Retinal pigment epithelial cell (primary cell): Measurements from ENCODE around the gene SFTPA1.
A peak's percentile ranks its signal among the peaks of the same experiment; 100 is the strongest.
"Not testable (repeated sequence)": the region's sequence is repeated elsewhere in the genome, so short reads cannot be mapped to it uniquely, and the experiment has no call there.

ENCODE experiments used
- DNase-seq: peaks from one replicate; pipeline ENCODE4 v3.0.0-alpha.2; 2010; ENCODE audit warnings: low read depth
- H3K4me3 ChIP-seq: 2 replicates; pipeline ENCODE4 v1.5.1; 2011; ENCODE audit warnings: mild to moderate bottlenecking, low read length, control low read depth, moderate library complexity
- TF ChIP-seq, protein P1 (sequence below): conservative IDR thresholded peaks from 2 replicates; pipeline ENCODE4 v1.5.1; 2011; ENCODE audit warnings: low read depth, low read length, control low read depth, inconsistent platforms

The SFTPA1 gene

DNA sequence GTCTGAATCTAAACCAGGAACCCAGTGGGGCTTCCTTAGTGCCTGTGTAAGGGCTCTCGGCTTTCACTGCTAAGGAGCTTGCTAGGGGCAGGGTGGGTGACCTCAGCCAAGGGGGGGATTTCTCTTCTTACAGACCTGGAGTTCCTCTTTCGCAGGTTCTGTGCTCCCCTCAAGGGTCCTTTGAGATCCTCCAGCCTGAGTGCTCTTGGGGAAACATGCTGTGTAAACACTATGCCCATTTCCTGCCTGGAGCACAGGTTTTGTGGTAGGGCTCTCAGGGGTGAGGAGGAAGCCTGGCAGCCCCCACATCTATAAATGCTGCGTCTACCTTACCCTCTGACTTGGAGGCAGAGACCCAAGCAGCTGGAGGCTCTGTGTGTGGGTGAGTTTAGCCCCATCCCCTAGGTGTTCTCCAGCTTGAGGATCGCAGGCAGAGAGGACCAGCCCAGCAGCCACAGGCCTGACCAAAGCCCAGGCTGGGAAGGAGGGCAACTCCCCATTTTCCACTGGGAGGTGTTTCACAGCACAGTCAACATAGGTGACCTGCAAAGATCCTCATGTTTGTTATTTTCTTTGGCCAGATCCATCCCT lies at the start of gene SFTPA1:
TSS of gene SFTPA1 (plus strand) at position 339 of the 591 bp plus-strand sequence. CDS start 887 bp downstream, outside the sequence.
- H3K4me3 ChIP-seq: no peak within 1 kb of the TSS
- no peak for DNase-seq
- TF ChIP-seq, protein P1, sequence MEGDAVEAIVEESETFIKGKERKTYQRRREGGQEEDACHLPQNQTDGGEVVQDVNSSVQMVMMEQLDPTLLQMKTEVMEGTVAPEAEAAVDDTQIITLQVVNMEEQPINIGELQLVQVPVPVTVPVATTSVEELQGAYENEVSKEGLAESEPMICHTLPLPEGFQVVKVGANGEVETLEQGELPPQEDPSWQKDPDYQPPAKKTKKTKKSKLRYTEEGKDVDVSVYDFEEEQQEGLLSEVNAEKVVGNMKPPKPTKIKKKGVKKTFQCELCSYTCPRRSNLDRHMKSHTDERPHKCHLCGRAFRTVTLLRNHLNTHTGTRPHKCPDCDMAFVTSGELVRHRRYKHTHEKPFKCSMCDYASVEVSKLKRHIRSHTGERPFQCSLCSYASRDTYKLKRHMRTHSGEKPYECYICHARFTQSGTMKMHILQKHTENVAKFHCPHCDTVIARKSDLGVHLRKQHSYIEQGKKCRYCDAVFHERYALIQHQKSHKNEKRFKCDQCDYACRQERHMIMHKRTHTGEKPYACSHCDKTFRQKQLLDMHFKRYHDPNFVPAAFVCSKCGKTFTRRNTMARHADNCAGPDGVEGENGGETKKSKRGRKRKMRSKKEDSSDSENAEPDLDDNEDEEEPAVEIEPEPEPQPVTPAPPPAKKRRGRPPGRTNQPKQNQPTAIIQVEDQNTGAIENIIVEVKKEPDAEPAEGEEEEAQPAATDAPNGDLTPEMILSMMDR: no peak

DNA sequence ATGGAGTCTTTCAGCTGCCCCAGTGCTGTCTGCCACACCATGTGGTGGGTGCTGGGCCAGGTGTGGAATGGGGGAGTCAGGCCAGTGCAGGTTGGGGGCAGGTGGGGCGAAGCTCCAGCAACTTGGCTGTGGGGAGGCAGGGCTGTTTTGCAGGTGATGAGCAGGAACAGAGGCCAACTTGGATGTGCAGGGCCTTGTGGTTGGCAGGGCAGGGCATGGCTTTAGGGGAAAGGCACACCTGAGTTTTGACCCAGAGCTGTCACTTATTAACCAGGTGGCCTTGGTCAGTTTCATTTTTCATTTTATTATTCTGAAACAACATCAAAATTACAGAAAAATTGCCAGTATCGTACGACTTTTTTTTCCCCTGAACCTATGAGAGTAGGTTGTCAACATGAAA lies 49.5 kb upstream of the SFTPA1 start:
- TF ChIP-seq, protein P1: no peak
- H3K4me3 ChIP-seq: no peak overlapping the region
- no peak for DNase-seq

DNA sequence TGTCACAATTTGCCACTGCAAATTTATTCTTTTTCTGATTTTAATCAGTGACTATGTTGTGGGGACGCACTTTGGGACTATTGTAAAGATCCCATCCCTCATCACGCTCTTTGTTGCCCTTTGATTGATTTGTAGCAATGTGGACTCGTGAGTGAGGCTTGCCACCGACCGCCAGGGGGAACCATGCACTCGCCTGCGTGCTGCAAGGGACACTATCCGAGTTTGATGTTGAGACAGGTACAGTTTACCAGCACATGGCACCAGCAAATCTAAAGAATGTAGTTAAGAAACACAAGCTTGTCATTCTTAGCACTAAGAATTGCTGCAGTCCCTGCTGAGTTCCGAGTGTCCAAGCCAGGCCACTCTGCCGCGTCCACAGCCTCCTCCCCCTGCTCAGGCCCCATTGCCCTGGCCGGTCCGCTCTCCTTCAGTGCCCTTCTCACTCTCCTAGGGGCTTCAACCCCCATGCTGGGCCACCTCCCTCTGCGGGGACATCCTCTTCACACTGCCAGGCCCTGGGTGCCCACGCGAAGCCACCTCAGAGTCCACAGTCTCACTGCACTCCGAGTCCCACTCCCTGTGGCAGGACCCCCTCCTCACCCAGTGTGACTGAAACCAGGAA lies 48.5 kb upstream of the SFTPA1 start:
- DNase-seq: peak; percentile 6
- no peak overlapping the region for H3K4me3 ChIP-seq
- TF ChIP-seq, protein P1: peak; percentile 98

DNA sequence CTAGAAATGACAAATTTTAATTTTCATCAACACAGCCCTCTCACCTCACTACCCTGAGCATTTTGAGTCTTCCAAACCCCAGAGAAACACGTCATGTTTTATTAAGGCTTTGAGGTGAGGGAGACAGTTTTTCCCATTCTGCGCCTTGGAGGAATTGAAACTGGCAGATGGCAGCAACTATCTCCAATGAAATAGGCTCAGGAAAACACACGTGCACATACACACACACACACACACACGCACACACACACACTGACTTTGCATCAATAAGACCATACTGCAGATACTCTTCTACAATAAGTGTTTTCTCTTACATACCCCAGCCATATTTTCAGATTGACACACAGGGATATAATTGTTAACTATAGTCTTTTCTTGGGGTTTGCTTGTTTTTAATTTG lies 47.3 kb upstream of the SFTPA1 start:
- TF ChIP-seq, protein P1: no peak
- H3K4me3 ChIP-seq: no peak overlapping the region
- no peak for DNase-seq

DNA sequence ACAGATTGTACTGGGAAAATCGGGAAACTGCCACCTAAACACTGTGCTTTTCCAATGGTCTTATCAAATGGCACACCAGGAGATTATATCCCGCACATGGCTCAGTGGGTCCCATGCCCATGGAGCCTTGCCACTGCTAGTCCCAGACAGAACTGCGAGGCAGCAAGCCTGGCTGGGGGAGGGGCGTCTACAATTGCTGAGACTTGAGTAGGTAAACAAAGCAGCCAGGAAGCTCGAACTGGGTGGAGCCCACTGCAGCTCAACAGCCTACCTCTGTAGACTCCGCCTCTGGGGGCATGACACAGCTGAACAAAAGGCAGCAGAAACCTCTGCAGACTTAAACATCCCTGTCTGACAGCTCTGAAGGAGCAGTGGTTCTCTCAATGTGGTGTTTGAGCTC lies 40.1 kb upstream of the SFTPA1 start:
- DNase-seq, H3K4me3 ChIP-seq: not testable (repeated sequence)

DNA sequence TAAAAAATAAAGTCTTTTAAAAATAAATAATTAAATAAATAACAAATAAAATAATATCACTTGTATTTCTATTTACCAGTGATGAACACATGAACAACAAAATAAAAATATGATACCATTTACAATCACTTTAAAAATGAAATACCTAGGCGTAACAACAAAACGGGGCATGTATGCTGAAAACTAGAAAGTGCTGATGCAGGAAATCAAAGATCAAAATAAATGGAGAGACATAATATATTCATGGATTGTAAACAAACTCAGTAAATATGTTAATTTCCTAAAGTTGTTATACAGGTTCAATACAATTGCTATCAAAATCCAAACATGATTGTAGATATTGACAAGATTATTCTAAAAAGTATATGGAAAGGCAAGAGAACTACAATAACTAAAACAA lies 31.4 kb upstream of the SFTPA1 start:
- no peak overlapping the region for H3K4me3 ChIP-seq
- TF ChIP-seq, protein P1: no peak
- no peak for DNase-seq

DNA sequence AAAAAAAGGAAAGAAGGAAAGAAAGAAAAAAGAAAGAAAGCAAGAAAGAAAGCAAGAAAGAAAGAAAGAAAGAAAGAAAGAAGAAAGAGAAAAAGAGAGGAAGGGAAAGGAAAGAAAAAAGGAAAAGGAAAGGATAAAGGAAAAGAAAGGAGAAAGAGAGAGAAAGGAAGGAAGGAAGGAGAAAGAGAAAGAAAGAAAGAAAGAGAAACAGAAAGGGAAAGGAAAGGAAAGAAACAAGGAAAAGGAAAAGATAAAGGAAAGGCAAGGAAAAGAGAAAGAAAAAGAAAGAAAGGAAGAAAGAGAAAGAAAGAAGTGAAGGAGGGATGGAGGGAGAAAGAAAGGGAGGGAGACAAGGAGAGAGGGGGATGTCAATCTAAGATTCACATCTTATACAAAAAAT lies 29.7 kb upstream of the SFTPA1 start:
- TF ChIP-seq, protein P1: no peak
- H3K4me3 ChIP-seq: no peak overlapping the region
- no peak for DNase-seq
